H54 (cell line): ENCODE results near the gene GDE1.

Experiments used
- DNase-seq: peaks from one replicate; pipeline ENCODE4 v3.0.0; 2011; ENCODE audit warnings: low spot score, mixed read lengths; ENCODE audit not compliant: insufficient read length
- FAIRE-seq: peaks from 3 replicates; lab custom pipeline; 2011; peaks lifted over from hg19 to GRCh38; lab: Jason Lieb, UNC
- POLR2A ChIP-seq: IDR thresholded peaks from 2 replicates; pipeline ENCODE4 v1.6.1; 2011; ENCODE audit warnings: low read depth, mild to moderate bottlenecking, low read length

Gene GDE1

GRCh38 chr16:19486051-19486450 lies 35.8 kb downstream of the GDE1 start:
- DNase-seq (no peak), FAIRE-seq (no peak)
- no peak for TF ChIP-seq POLR2A

GRCh38 chr16:19485611-19486010 lies 36.3 kb downstream of the GDE1 start:
- DNase-seq (no peak), FAIRE-seq (no peak)
- no peak for TF ChIP-seq POLR2A

GRCh38 chr16:19484096-19484495 lies 37.8 kb downstream of the GDE1 start:
- no peak for TF ChIP-seq POLR2A
- DNase-seq (no peak), FAIRE-seq (no peak)

GRCh38 chr16:19482291-19482690 lies 39.6 kb downstream of the GDE1 start:
- no peak for FAIRE-seq
- DNase-seq = no peak
- TF ChIP-seq POLR2A = no peak

GRCh38 chr16:19481769-19482168 lies 40.1 kb downstream of the GDE1 start:
- DNase-seq (no peak), FAIRE-seq (no peak)
- TF ChIP-seq POLR2A = no peak

- DNase-seq (no peak), FAIRE-seq (no peak)
- no peak for TF ChIP-seq POLR2A
Measured at GRCh38 chr16:19481296-19481695, 40.6 kb downstream of the GDE1 start.

- DNase-seq = no peak
- no peak for TF ChIP-seq POLR2A
- no peak for FAIRE-seq
Measured at GRCh38 chr16:19479302-19479721, 42.6 kb downstream of the GDE1 start.

GRCh38 chr16:19478505-19478904 lies 43.4 kb downstream of the GDE1 start:
- no peak for FAIRE-seq
- no peak for DNase-seq

GRCh38 chr16:19474617-19475016 lies 47.3 kb downstream of the GDE1 start:
- FAIRE-seq (no peak), DNase-seq (no peak)
- TF ChIP-seq POLR2A = no peak

More at GRCh38 chr16:19478505-19478904, 43.4 kb downstream of the GDE1 start:
- TF ChIP-seq POLR2A = no peak

- no peak for FAIRE-seq
- DNase-seq = no peak
- TF ChIP-seq POLR2A = no peak
Measured at GRCh38 chr16:19472482-19472881, 49.4 kb downstream of the GDE1 start.

GRCh38 chr16:19468300-19468699 lies 53.6 kb downstream of the GDE1 start:
- no peak for TF ChIP-seq POLR2A
- FAIRE-seq = no peak
- DNase-seq = no peak

- FAIRE-seq (no peak), DNase-seq (no peak)
Measured at GRCh38 chr16:19463468-19464315, 58.2 kb downstream of the GDE1 start.

GRCh38 chr16:19460397-19460796 lies 61.5 kb downstream of the GDE1 start:
- DNase-seq (no peak), FAIRE-seq (no peak)
- TF ChIP-seq POLR2A = no peak

More at GRCh38 chr16:19463468-19464315, 58.2 kb downstream of the GDE1 start:
- TF ChIP-seq POLR2A = no peak

- DNase-seq (no peak), FAIRE-seq (no peak)
- no peak for TF ChIP-seq POLR2A
Measured at GRCh38 chr16:19458722-19459379, 63.0 kb downstream of the GDE1 start.
